Loucy (cell line): ENCODE measurements around the gene FXR2.

ENCODE experiments used
- EZH2phosphoT487 ChIP-seq: fragments of 200-600 bp; IDR thresholded peaks from 2 replicates; pipeline ENCODE4 v1.6.1; 2018; ENCODE audit warnings: antibody characterized with exemption, mild to moderate bottlenecking, moderate library complexity, borderline replicate concordance
- TF ChIP-seq, protein P1 (sequence below): fragments of 200-600 bp; sonication (generic); conservative IDR thresholded peaks from 2 replicates; pipeline ENCODE4 v1.5.1; 2014; ENCODE audit warnings: mild to moderate bottlenecking, antibody characterized with exemption, low read length

DNA sequence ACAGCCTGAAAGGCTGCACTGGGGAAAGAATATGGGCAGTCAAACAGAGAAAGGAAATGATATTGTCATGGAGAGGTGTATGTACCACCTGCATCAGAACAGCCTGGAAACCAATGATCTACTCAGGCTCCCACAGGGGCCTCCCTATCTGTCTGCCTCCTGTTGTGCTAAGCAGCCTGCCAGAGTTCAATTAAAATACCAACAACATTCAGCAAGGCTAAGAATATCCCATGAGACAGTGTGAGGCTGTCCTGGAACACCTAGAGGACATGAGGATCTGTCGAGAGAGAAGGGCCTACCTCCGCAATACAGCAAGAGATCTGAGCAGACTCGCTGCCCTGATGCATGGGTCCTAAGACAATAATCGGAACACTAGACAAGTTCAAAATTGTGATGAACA, 8.4 kb downstream of the FXR2 start:
- TF ChIP-seq, protein P1, sequence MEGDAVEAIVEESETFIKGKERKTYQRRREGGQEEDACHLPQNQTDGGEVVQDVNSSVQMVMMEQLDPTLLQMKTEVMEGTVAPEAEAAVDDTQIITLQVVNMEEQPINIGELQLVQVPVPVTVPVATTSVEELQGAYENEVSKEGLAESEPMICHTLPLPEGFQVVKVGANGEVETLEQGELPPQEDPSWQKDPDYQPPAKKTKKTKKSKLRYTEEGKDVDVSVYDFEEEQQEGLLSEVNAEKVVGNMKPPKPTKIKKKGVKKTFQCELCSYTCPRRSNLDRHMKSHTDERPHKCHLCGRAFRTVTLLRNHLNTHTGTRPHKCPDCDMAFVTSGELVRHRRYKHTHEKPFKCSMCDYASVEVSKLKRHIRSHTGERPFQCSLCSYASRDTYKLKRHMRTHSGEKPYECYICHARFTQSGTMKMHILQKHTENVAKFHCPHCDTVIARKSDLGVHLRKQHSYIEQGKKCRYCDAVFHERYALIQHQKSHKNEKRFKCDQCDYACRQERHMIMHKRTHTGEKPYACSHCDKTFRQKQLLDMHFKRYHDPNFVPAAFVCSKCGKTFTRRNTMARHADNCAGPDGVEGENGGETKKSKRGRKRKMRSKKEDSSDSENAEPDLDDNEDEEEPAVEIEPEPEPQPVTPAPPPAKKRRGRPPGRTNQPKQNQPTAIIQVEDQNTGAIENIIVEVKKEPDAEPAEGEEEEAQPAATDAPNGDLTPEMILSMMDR: no peak
- no peak for TF ChIP-seq EZH2phosphoT487
